Activated CD4-positive, alpha-beta memory T cell treated with anti-CD3 and anti-CD28 coated beads for 36 hours (primary cell): ENCODE measurements around the gene IL4R. TPM values are rescaled to one million over a fixed set of nuclear protein-coding genes. Genes with fewer than 3 reads are reported as not detected.
A peak's percentile ranks its signal among the peaks of the same experiment; 100 is the strongest.

Experiments
- CTCF ChIA-PET: fragments of 350-600 bp; sonication (Branson Sonifier 250); formaldehyde crosslinking; loops from one replicate; lab custom pipeline; 2021; ENCODE audit warnings: antibody characterized with exemption, inconsistent platforms; lab: Charles Lee
- POLR2A ChIA-PET: fragments of 350-600 bp; sonication (Branson Sonifier 250); formaldehyde crosslinking; loops from one replicate; lab custom pipeline; 2021; ENCODE audit warnings: antibody characterized with exemption; lab: Charles Lee
- DNase-seq: peaks from one replicate; pipeline ENCODE4 v3.0.0-alpha.2; 2020
- H3K27ac Mint-ChIP-seq: one replicate; pipeline ENCODE4 v1.8.0; 2021; ENCODE audit warnings: mixed read lengths
- H3K27me3 Mint-ChIP-seq: one replicate; pipeline ENCODE4 v1.8.0; 2021; ENCODE audit warnings: mixed read lengths
- H3K36me3 Mint-ChIP-seq: one replicate; pipeline ENCODE4 v1.8.0; 2021; ENCODE audit warnings: mixed read lengths
- H3K4me1 Mint-ChIP-seq: one replicate; pipeline ENCODE4 v1.8.0; 2021; ENCODE audit warnings: low read depth, mixed read lengths
- H3K4me3 Mint-ChIP-seq: one replicate; pipeline ENCODE4 v1.8.0; 2021; ENCODE audit warnings: mild to moderate bottlenecking, mixed read lengths
- H3K9me3 Mint-ChIP-seq: one replicate; pipeline ENCODE4 v1.8.0; 2021; ENCODE audit warnings: mixed read lengths
- intact Hi-C: fragments of 100-400 bp; cut with micrococcal nuclease; formaldehyde crosslinking; loops from one replicate; pipeline ENCODE4 v1.15.1; 2023
- total RNA-seq, 2 experiments: library from RNA; stranded (reverse); gene quantifications; one replicate each; pipeline ENCODE4 v1.2.3, GENCODE V29; 2021

The IL4R gene
- total RNA-seq, 2 experiments from 2014 or later, result 146 to 153 TPM

DNA sequence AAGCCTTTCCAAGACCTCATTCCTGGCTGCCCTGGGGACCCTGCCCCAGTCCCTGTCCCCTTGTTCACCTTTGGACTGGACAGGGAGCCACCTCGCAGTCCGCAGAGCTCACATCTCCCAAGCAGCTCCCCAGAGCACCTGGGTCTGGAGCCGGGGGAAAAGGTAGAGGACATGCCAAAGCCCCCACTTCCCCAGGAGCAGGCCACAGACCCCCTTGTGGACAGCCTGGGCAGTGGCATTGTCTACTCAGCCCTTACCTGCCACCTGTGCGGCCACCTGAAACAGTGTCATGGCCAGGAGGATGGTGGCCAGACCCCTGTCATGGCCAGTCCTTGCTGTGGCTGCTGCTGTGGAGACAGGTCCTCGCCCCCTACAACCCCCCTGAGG is 49.5 kb downstream of the IL4R start:
- ChIA-PET POLR2A (no interaction called here), CTCF (interaction anchor here (1.5 kb wide), 1 partner anchor 129 kb away, joined by 3 read pairs; no protein-coding TSS in a partner anchor)
- peaks cover 52% of the 10 kb centered on the region for H3K4me1 Mint-ChIP-seq
- no peak for DNase-seq
- H3K36me3 Mint-ChIP-seq, result peaks cover 65% of the 10 kb centered on the region
- no peak overlapping the region for H3K4me3 Mint-ChIP-seq
- H3K27me3 Mint-ChIP-seq, result no peaks in the 10 kb centered on the region
- intact Hi-C loops, result no loop called here
- H3K27ac Mint-ChIP-seq, result no peak overlapping the region
- H3K9me3 Mint-ChIP-seq, result no peaks in the 10 kb centered on the region

DNA sequence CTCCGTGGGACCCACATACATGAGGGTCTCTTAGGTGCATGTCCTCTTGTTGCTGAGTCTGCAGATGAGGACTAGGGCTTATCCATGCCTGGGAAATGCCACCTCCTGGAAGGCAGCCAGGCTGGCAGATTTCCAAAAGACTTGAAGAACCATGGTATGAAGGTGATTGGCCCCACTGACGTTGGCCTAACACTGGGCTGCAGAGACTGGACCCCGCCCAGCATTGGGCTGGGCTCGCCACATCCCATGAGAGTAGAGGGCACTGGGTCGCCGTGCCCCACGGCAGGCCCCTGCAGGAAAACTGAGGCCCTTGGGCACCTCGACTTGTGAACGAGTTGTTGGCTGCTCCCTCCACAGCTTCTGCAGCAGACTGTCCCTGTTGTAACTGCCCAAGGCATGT is 50.0 kb downstream of the IL4R start:
- Mint-ChIP-seq H3K9me3 (no peaks in the 10 kb centered on the region), H3K4me3 (no peak overlapping the region), H3K4me1 (peaks cover 56% of the 10 kb centered on the region), H3K27ac (peak overlapping the region; percentile 98), H3K36me3 (peaks cover 59% of the 10 kb centered on the region), H3K27me3 (no peaks in the 10 kb centered on the region)
- intact Hi-C loops, result no loop called here
- POLR2A ChIA-PET, result no interaction called here
- CTCF ChIA-PET, result no interaction called here
- no peak for DNase-seq

DNA sequence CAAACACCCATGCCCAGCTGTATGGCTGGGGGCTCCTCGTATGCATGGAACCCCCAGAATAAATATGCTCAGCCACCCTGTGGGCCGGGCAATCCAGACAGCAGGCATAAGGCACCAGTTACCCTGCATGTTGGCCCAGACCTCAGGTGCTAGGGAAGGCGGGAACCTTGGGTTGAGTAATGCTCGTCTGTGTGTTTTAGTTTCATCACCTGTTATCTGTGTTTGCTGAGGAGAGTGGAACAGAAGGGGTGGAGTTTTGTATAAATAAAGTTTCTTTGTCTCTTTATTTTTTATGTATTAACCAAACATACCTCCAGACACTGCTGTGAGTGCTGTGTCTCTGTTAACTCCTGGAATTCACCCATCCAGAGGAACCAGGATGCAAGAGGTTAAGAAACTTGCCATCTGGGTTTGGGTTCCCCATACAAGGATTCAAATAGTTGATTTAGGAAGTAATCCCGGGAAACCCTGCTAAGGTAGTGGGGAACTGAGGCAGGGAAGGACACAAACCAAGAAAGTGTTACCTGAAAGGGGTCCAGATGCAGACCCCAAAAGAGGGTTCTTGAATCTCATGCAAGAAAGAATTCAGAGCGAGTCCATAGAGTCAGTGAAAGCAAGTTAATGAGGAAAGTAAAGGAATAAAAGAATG is 50.8 kb downstream of the IL4R start:
- no peaks in the 10 kb centered on the region for H3K27me3 Mint-ChIP-seq
- peak overlapping the region; percentile 98 for H3K27ac Mint-ChIP-seq
- intact Hi-C loops, result loop anchor here (5.0 kb wide), 1 partner anchor 112 kb away; no protein-coding TSS in a partner anchor
- peaks cover 63% of the 10 kb centered on the region for H3K4me1 Mint-ChIP-seq
- DNase-seq, result peak; percentile 41
- H3K36me3 Mint-ChIP-seq, result peaks cover 52% of the 10 kb centered on the region
- CTCF ChIA-PET, result interaction anchor here (0.8 to 6.2 kb wide), 5 partner anchors 10 to 210 kb away, joined by 3 to 108 read pairs (median 35); no protein-coding TSS in a partner anchor
- POLR2A ChIA-PET, result interaction anchor here (4.1 kb wide), 3 partner anchors 38 to 129 kb away, joined by 58 to 87 read pairs (median 61); partner anchors contain the start of gene IL21R
- H3K4me3 Mint-ChIP-seq, result peak overlapping the region; percentile 21
- H3K9me3 Mint-ChIP-seq, result peaks cover 1% of the 10 kb centered on the region

DNA sequence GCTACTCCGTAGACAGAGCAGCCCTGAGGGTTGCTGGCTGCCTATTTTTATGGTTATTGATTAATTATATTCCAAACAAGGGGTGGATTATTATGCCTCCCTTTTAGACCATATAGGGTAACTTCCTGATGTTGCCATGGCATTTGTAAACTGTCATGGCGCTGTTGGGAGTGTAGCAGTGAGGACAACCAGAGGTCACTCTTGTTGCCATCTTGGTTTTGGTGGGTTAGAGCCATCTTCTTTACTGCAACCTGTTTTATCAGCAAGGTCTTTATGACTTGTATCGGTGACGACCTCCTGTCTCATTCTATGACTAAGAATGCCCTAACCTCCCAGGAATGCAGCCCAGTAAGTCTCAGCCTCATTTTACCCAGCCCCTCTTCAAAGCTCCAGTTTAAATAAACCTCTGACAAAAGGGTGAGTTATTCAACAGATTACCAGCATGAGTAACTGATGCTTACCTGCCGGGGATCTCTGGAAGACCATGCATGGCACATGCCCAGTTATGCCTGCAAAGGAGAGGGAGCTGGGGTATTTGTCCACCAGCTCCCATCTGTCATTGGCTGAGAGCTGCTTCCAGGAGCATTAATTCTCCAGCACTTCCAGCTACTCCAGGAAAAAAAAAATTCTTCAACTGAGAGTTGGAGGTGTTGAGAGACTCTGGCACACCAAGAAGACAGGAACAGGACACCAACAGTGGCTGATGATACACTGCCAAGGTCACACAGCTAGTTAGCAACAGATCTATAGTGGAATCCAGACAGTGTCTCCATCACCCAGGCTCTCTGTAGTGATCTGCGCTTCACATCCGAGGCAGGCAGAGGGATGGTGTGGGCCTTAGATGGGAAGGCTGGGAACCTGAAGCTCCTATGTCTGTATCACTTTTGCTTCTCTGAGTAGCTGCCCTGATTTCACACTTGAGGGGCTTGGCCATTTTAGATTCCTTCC is 51.6 kb downstream of the IL4R start:
- H3K27me3 Mint-ChIP-seq, result no peaks in the 10 kb centered on the region
- CTCF ChIA-PET, result interaction anchor here (0.7 to 6.2 kb wide), 13 partner anchors 9 to 211 kb away, joined by 3 to 108 read pairs (median 14); partner anchors contain the start of gene IL21R
- H3K27ac Mint-ChIP-seq, result peak overlapping the region; percentile 98
- H3K36me3 Mint-ChIP-seq, result peaks cover 50% of the 10 kb centered on the region
- intact Hi-C loops, result loop anchor here (5.0 kb wide), 1 partner anchor 113 kb away; no protein-coding TSS in a partner anchor
- peak; percentile 46 for DNase-seq
- peak overlapping the region; percentile 7 for H3K4me3 Mint-ChIP-seq
- peaks cover 69% of the 10 kb centered on the region for H3K4me1 Mint-ChIP-seq
- POLR2A ChIA-PET, result interaction anchor here (0.7 to 4.1 kb wide), 6 partner anchors 26 to 130 kb away, joined by 3 to 87 read pairs (median 33); partner anchors contain the start of gene IL21R
- H3K9me3 Mint-ChIP-seq, result peaks cover 9% of the 10 kb centered on the region

DNA sequence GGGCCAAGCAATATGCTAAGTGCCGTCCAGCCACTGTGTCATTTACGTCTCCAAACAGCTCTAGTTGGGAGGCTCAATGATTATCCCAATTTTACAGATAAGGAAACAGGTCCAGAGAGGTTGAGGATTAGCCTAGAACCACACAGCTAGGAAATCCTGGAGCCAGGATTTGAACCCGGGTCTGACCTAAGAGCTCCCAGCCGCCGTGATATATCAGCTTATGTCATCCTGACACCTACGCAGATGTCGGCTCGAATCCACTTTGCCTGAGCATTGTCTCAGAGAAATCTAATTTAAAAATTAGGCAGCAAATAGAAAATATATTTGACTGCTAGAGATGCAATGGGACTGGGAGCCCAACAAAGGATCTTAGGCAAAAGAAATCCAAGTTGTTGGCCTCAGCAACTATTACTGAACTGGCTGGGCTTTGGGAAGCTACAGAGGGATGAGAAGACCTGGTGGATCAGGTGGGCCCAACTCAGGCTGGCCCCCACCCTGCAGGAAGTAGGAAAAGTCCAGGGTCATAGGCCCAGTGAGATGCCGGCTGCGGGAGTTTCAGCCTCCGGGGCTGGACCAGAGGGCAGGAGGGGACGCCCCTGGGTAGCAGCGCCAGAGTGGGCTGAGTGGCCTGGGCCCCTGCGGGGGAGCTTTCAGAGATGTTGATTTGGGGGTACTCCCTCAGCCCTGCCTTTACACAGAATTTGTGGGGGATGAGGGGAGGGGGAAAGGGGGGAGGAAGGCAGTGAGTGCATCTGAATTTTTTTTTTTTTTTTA is 53.1 kb downstream of the IL4R start:
- no peak for DNase-seq
- Mint-ChIP-seq H3K4me1 (peaks cover 74% of the 10 kb centered on the region), H3K4me3 (peak overlapping the region; percentile 54), H3K27me3 (no peaks in the 10 kb centered on the region), H3K9me3 (peaks cover 18% of the 10 kb centered on the region), H3K27ac (peak overlapping the region; percentile 98), H3K36me3 (peaks cover 40% of the 10 kb centered on the region)
- CTCF ChIA-PET, result interaction anchor here (0.9 to 6.2 kb wide), 29 partner anchors 10 to 212 kb away, joined by 3 to 108 read pairs (median 5); partner anchors contain the start of genes IL21R and KDM8
- intact Hi-C loops, result loop anchor here (1.0 to 5.0 kb wide), 7 partner anchors 41 to 769 kb away; partner anchors contain the start of gene KDM8
- POLR2A ChIA-PET, result interaction anchor here (0.9 to 4.1 kb wide), 15 partner anchors 11 to 197 kb away, joined by 3 to 87 read pairs (median 6); partner anchors contain the start of genes IL21R and KDM8

DNA sequence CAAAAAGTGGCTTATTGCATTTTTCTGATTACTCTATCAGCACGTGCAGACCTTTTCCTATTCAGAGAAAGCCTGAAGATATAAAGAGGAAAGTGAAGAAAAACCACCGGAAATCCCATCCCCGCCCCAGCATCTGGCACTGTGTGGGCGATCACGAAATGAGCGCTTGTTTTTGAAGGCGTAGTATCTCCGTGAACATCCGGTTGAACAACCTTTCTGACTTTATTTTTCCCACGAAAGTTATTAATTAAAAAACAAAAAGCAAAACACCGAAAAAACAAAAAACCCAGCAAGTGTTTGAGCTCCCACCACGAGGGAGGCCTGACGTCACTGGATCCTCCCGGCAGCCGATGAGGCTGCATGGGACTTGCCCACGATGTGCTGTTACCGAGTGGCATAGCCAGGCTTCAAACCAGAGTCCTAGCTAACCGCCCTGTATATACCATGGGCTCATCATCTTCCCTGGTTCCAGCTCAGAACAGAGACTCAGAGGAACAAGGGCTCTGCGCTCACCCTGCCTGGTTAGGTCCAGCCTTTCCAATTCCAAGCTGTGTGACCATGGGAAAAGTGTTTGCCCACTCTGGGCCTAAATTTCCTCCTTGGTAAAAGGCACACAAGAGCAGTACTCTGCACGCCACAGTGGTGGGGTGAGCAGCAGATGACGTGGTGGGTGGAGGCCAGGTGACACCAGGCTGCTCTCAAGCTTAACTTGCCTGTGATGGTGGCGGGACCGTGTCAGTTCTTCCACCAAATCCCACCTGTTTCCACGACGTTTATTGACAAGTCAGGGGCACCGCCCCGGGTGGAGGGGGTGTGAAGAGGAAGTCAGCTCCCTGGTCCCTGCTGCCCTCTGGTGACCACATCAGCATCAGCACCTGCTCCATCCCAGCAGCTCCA is 53.9 kb downstream of the IL4R start:
- H3K9me3 Mint-ChIP-seq, result peaks cover 18% of the 10 kb centered on the region
- H3K4me3 Mint-ChIP-seq, result peak overlapping the region; percentile 54
- intact Hi-C loops, result loop anchor here (1.0 to 5.0 kb wide), 10 partner anchors 41 to 769 kb away; partner anchors contain the start of gene KDM8
- POLR2A ChIA-PET, result interaction anchor here (0.7 to 4.1 kb wide), 18 partner anchors 10 to 198 kb away, joined by 3 to 87 read pairs (median 4); partner anchors contain the start of genes IL21R and KDM8
- CTCF ChIA-PET, result interaction anchor here (0.6 to 6.2 kb wide), 41 partner anchors 10 to 258 kb away, joined by 3 to 108 read pairs (median 5); partner anchors contain the start of genes IL21R and KDM8
- H3K27me3 Mint-ChIP-seq, result no peaks in the 10 kb centered on the region
- peak overlapping the region; percentile 98 for H3K27ac Mint-ChIP-seq
- peak; percentile 95 for DNase-seq
- peaks cover 31% of the 10 kb centered on the region for H3K36me3 Mint-ChIP-seq
- peaks cover 70% of the 10 kb centered on the region for H3K4me1 Mint-ChIP-seq

DNA sequence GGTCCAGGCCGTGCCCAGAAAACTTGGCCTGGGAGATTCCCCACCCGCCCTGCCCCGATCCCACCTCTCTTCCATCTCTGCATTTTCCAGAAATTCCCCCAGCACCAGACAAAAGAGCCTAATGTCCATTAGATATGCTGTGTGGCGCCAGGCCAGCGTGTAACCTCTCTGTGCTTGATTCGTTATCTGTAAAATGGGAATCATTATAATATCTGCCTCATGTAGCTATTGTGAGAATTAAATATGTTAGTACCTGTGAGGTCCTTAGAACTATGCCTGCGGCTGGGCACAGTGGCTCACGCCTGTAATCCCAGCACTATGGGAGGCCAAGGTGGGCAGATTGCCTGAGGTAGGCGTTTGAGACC is 54.6 kb downstream of the IL4R start:
- Mint-ChIP-seq H3K9me3 (peaks cover 18% of the 10 kb centered on the region), H3K27ac (peak overlapping the region; percentile 98), H3K4me3 (peak overlapping the region; percentile 54), H3K36me3 (peaks cover 28% of the 10 kb centered on the region), H3K27me3 (no peaks in the 10 kb centered on the region), H3K4me1 (peaks cover 70% of the 10 kb centered on the region)
- CTCF ChIA-PET, result interaction anchor here (0.6 to 6.2 kb wide), 34 partner anchors 9 to 259 kb away, joined by 3 to 108 read pairs (median 5); partner anchors contain the start of genes IL21R and KDM8
- intact Hi-C loops, result loop anchor here (1.0 to 5.0 kb wide), 4 partner anchors 88 to 214 kb away; no protein-coding TSS in a partner anchor
- POLR2A ChIA-PET, result interaction anchor here (0.7 to 4.1 kb wide), 14 partner anchors 10 to 199 kb away, joined by 3 to 87 read pairs (median 5); partner anchors contain the start of genes IL21R and KDM8
- no peak for DNase-seq

DNA sequence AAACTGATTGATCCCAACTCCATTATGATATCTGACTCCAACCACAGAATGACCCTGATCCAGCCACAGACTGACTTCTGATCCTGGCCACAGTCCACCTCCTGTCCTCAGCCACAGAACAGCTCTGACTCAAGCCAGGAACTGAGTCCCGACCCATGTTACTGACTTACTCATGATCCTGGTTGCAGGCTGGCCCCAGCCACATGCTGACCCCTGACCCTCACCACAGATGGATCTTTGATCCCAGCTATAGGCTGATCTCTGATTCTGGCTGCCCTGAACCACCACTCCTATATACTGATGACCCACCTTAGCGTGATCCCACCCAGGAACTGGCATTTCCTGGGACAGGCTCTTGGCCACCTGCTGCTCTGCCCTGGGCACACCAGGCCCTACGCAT is 56.0 kb downstream of the IL4R start:
- no peaks in the 10 kb centered on the region for H3K27me3 Mint-ChIP-seq
- H3K4me3 Mint-ChIP-seq, result no peak overlapping the region
- DNase-seq, result no peak
- CTCF ChIA-PET, result interaction anchor here (0.7 to 6.2 kb wide), 7 partner anchors 34 to 215 kb away, joined by 3 to 108 read pairs (median 4); partner anchors contain the start of gene IL21R
- peaks cover 18% of the 10 kb centered on the region for H3K9me3 Mint-ChIP-seq
- POLR2A ChIA-PET, result interaction anchor here (1.0 kb wide), 1 partner anchor 51 kb away, joined by 3 read pairs; no protein-coding TSS in a partner anchor
- peaks cover 16% of the 10 kb centered on the region for H3K36me3 Mint-ChIP-seq
- peak overlapping the region; percentile 23 for H3K27ac Mint-ChIP-seq
- intact Hi-C loops, result loop anchor here (2.0 to 5.0 kb wide), 2 partner anchors 87 to 118 kb away; no protein-coding TSS in a partner anchor
- peaks cover 56% of the 10 kb centered on the region for H3K4me1 Mint-ChIP-seq

DNA sequence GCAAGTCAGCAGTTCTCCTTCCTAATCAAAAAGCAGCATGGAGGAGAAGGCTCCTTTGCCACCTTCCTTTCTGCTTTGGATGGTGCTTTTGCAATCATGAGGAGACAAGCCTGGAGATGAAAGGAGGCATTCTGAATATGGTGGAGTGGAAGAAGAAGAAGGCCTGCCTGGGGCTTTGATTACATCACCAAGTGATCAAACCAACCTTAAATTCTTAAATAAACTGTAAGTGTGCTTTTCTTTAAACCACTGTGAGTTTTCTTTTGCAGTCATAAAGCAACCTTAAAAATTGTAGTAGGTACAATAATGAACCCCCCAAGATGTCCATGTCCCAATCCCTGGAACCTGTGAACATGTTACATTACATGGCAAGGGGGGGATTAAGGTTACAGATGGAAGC is 56.5 kb downstream of the IL4R start:
- Mint-ChIP-seq H3K4me3 (no peak overlapping the region), H3K4me1 (peaks cover 51% of the 10 kb centered on the region), H3K36me3 (peaks cover 12% of the 10 kb centered on the region), H3K27ac (peak overlapping the region; percentile 23), H3K9me3 (peaks cover 18% of the 10 kb centered on the region), H3K27me3 (no peaks in the 10 kb centered on the region)
- no peak for DNase-seq
- ChIA-PET CTCF (interaction anchor here (0.7 to 6.2 kb wide), 4 partner anchors 34 to 216 kb away, joined by 3 to 108 read pairs (median 39); partner anchors contain the start of gene IL21R), POLR2A (no interaction called here)
- intact Hi-C loops, result no loop called here
